ENCODE results near the gene POLR3C.

- TF ChIP-seq CTCF (IDR thresholded peaks at IDR 0.05), result no peak
- no peak for TF ChIP-seq EZH2 (IDR thresholded peaks at IDR 0.05; ENCODE audit: borderline replicate concordance, insufficient read depth, low read depth, low read length, poor library complexity, severe bottlenecking)
Measured at GRCh38 chr1:145857170-145857569, 33.2 kb downstream of the POLR3C start.

All from B cell (primary cell).